Astrocyte (in vitro differentiated cells and primary cell): ENCODE measurements around the gene SUPT4H1. TPM values are rescaled to one million over a fixed set of nuclear protein-coding genes. Genes with fewer than 3 reads are reported as not detected.

Experiments
- DNase-seq: peaks from one replicate; pipeline ENCODE4 v3.0.0-alpha.2; 2010; ENCODE audit warnings: low read depth
- FAIRE-seq: peaks from 2 replicates; lab custom pipeline; 2011; peaks lifted over from hg19 to GRCh38; lab: Jason Lieb, UNC
- H2AFZ ChIP-seq: 2 replicates; pipeline ENCODE4 v1.6.0; 2012; ENCODE audit warnings: low read depth, low read length, inconsistent platforms
- H3K27ac ChIP-seq: 2 replicates; pipeline ENCODE4 v1.5.1; 2011; ENCODE audit warnings: low read depth, low read length, inconsistent platforms
- H3K27me3 ChIP-seq: 2 replicates; pipeline ENCODE4 v1.6.0; 2011; ENCODE audit warnings: low read length, inconsistent platforms; ENCODE audit not compliant: insufficient read depth
- H3K36me3 ChIP-seq: 2 replicates; pipeline ENCODE4 v1.5.1; 2011; ENCODE audit warnings: low read length, inconsistent platforms; ENCODE audit not compliant: insufficient read depth
- H3K4me1 ChIP-seq: 2 replicates; pipeline ENCODE4 v1.5.1; 2011; ENCODE audit warnings: low read length, inconsistent platforms; ENCODE audit not compliant: insufficient read depth
- H3K4me2 ChIP-seq: 2 replicates; pipeline ENCODE4 v1.6.0; 2012; ENCODE audit warnings: low read length, inconsistent platforms
- H3K4me3 ChIP-seq: 2 replicates; pipeline ENCODE4 v1.5.1; 2011; ENCODE audit warnings: low read depth, mild to moderate bottlenecking, low read length, inconsistent platforms; ENCODE audit not compliant: insufficient read depth
- H3K79me2 ChIP-seq: 2 replicates; pipeline ENCODE4 v1.6.0; 2012; ENCODE audit warnings: mild to moderate bottlenecking, low read length, inconsistent platforms; ENCODE audit not compliant: insufficient read depth
- H3K9ac ChIP-seq: 2 replicates; pipeline ENCODE4 v1.6.0; 2012; ENCODE audit warnings: mild to moderate bottlenecking, low read length, inconsistent platforms
- H3K9me3 ChIP-seq: 2 replicates; pipeline ENCODE4 v1.5.1; 2012; ENCODE audit warnings: low read depth, mild to moderate bottlenecking, low read length, inconsistent platforms; ENCODE audit not compliant: insufficient read depth
- H4K20me1 ChIP-seq: 2 replicates; pipeline ENCODE4 v1.6.0; 2012; ENCODE audit warnings: low read length, inconsistent platforms; ENCODE audit not compliant: insufficient read depth
- H3K27ac Mint-ChIP-seq: one replicate; pipeline ENCODE4 v1.8.0; 2021; ENCODE audit warnings: mild to moderate bottlenecking, mixed read lengths; ENCODE audit not compliant: unreplicated experiment
- H3K27me3 Mint-ChIP-seq: one replicate; pipeline ENCODE4 v1.8.0; 2021; ENCODE audit warnings: low read depth, mixed read lengths; ENCODE audit not compliant: unreplicated experiment
- H3K36me3 Mint-ChIP-seq: one replicate; pipeline ENCODE4 v1.8.0; 2021; ENCODE audit warnings: low read depth, mixed read lengths; ENCODE audit not compliant: unreplicated experiment
- H3K4me1 Mint-ChIP-seq: one replicate; pipeline ENCODE4 v1.8.0; 2021; ENCODE audit warnings: low read depth, mixed read lengths; ENCODE audit not compliant: unreplicated experiment
- H3K4me3 Mint-ChIP-seq: one replicate; pipeline ENCODE4 v1.8.0; 2021; ENCODE audit warnings: mild to moderate bottlenecking, moderate library complexity, mixed read lengths; ENCODE audit not compliant: unreplicated experiment
- H3K9me3 Mint-ChIP-seq: one replicate; pipeline ENCODE4 v1.8.0; 2021; ENCODE audit warnings: mild to moderate bottlenecking, mixed read lengths; ENCODE audit not compliant: unreplicated experiment
- EZH2 ChIP-seq: IDR thresholded peaks from 2 replicates; pipeline ENCODE4 v1.6.1; 2012; ENCODE audit warnings: mild to moderate bottlenecking, low read length, inconsistent platforms; ENCODE audit not compliant: insufficient read depth
- total RNA-seq: library from RNA; stranded (reverse); gene quantifications from 2 replicates; pipeline ENCODE4 v1.2.1, GENCODE V29; 2021
- TF ChIP-seq, protein P1 (sequence below): IDR thresholded peaks from 2 replicates; pipeline ENCODE4 v1.5.1; 2011; ENCODE audit warnings: low read depth, mild to moderate bottlenecking, inconsistent platforms, low read length, moderate library complexity; ENCODE audit not compliant: insufficient read depth

The SUPT4H1 gene
- total RNA-seq, 1 donor from 2014 or later = 108 TPM

DNA sequence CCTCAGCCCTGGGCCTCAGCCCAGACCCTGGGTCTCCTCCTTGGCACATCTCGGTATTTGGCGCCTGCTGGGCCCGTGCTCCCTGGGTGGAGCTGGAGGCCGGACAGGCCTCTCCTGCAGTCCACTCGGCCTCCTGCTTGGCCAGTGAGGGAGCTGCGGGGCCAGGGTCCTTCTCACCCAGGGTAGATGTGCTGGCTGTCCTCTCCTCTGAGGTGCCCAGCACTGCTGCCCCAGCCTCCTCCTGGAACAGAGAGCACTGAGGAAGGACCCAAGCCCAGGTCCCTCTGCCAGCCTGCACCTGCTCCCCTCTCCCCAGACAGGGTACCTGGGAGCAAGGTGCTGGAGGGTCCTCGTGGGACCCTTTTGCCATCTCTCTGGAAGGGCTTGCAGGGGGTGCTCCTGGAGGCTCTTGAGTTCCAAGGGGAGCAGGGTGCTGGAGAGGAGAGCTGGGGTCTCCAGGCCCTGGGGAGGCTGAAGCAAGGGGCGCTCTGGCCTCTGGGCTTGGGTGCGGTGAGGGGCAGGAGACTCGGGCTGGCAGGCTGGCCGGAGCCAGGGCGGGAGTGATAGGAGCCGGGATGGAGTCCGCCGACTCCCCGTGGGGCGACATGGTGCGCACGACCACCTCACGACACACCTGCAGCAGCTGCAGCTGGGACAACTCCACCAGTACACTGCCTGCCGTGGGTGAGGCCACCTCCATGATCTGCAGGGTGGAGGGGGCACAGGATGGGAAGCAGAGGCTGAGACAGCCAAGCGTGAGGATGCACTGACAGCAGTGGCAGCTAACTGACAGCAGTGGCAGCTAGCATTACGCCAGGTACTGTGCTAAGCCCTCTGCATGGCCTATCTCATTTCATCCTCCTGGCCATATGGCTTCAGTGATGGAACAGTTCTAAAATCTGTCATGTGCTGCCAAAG is 41.2 kb downstream of the SUPT4H1 start:
- Histone ChIP-seq H3K36me3 (no peaks in the 10 kb centered on the region), H3K27me3 (no peaks in the 10 kb centered on the region), H3K27ac (no peak overlapping the region), H3K9ac (no peak overlapping the region), H3K4me1 (no peaks in the 10 kb centered on the region), H3K79me2 (no peaks in the 10 kb centered on the region), H3K4me2 (no peak overlapping the region), H3K9me3 (no peaks in the 10 kb centered on the region), H3K4me3 (no peak overlapping the region), H2AFZ (no peak overlapping the region), H4K20me1 (no peaks in the 10 kb centered on the region)
- TF ChIP-seq, protein P1, sequence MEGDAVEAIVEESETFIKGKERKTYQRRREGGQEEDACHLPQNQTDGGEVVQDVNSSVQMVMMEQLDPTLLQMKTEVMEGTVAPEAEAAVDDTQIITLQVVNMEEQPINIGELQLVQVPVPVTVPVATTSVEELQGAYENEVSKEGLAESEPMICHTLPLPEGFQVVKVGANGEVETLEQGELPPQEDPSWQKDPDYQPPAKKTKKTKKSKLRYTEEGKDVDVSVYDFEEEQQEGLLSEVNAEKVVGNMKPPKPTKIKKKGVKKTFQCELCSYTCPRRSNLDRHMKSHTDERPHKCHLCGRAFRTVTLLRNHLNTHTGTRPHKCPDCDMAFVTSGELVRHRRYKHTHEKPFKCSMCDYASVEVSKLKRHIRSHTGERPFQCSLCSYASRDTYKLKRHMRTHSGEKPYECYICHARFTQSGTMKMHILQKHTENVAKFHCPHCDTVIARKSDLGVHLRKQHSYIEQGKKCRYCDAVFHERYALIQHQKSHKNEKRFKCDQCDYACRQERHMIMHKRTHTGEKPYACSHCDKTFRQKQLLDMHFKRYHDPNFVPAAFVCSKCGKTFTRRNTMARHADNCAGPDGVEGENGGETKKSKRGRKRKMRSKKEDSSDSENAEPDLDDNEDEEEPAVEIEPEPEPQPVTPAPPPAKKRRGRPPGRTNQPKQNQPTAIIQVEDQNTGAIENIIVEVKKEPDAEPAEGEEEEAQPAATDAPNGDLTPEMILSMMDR = no peak
- TF ChIP-seq EZH2 = no peak
- Mint-ChIP-seq H3K4me1 (no peaks in the 10 kb centered on the region), H3K36me3 (no peaks in the 10 kb centered on the region), H3K27ac (no peak overlapping the region), H3K27me3 (peaks cover 38% of the 10 kb centered on the region), H3K4me3 (no peak overlapping the region), H3K9me3 (peaks cover 2% of the 10 kb centered on the region)
- DNase-seq = no peak
- FAIRE-seq = no peak

DNA sequence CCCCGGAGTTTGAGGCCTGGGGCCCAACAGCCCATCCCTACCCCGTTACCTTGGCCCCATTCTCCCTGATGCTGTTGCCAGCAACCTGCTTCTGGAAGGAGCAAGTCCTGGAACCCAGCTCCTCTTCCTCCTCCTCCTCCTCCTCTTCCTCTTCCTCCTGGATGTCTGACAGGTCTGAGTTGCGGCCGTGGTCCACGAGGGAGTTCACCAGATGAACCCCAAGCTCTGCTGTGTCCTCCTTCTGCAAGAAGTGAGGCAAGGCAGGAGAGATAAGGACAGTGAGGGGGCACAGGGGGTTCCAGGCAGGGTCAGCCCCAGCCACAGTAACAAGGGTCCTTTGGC is 42.1 kb downstream of the SUPT4H1 start:
- H3K4me1 Mint-ChIP-seq = no peaks in the 10 kb centered on the region
- no peaks in the 10 kb centered on the region for H3K79me2 ChIP-seq
- H3K9me3 ChIP-seq = no peaks in the 10 kb centered on the region
- peaks cover 2% of the 10 kb centered on the region for H3K9me3 Mint-ChIP-seq
- no peak overlapping the region for H3K27ac Mint-ChIP-seq
- no peak overlapping the region for H3K4me3 Mint-ChIP-seq
- H3K36me3 Mint-ChIP-seq = no peaks in the 10 kb centered on the region
- no peak overlapping the region for H2AFZ ChIP-seq
- H3K9ac ChIP-seq = no peak overlapping the region
- TF ChIP-seq, protein P1 = no peak
- TF ChIP-seq EZH2 = no peak
- FAIRE-seq (no peak), DNase-seq (no peak)
- H4K20me1 ChIP-seq = no peaks in the 10 kb centered on the region
- H3K36me3 ChIP-seq = no peaks in the 10 kb centered on the region
- H3K27me3 ChIP-seq = no peaks in the 10 kb centered on the region
- no peak overlapping the region for H3K4me3 ChIP-seq
- H3K4me1 ChIP-seq = no peaks in the 10 kb centered on the region
- H3K4me2 ChIP-seq = no peak overlapping the region
- H3K27ac ChIP-seq = no peak overlapping the region
- H3K27me3 Mint-ChIP-seq = peaks cover 33% of the 10 kb centered on the region
